Measurements from ENCODE around the gene DDTL.
"Not testable (repeated sequence)": the region's sequence is repeated elsewhere in the genome, so short reads cannot be mapped to it uniquely, and the experiment has no call there.

DDTL gene

GRCh38 chr22:23956301-23956900 lies 10.3 kb upstream of the DDTL start:
- H3K4me2 ChIP-seq (ENCODE audit: low read length); H3K27me3 ChIP-seq (ENCODE audit: control insufficient read depth, low read length); H3K9me3 ChIP-seq (ENCODE audit: control insufficient read depth, insufficient read depth, low read length); H3K4me1 ChIP-seq (ENCODE audit: control insufficient read depth, low read length); H3K9me2 ChIP-seq (replicated peaks; ENCODE audit: control insufficient read depth, low read length); H4K20me1 ChIP-seq (ENCODE audit: control insufficient read depth, insufficient read depth, low read depth, low read length); H3K27ac ChIP-seq (ENCODE audit: low read depth, low read length); H3K79me2 ChIP-seq (ENCODE audit: control insufficient read depth, low read length); H3K36me3 ChIP-seq (ENCODE audit: control insufficient read depth, low read length); H3F3A ChIP-seq (ENCODE audit: control insufficient read depth, insufficient read depth); H3K4me3 ChIP-seq (ENCODE audit: low read length): not testable (repeated sequence)
- peak; percentile 77 for TF ChIP-seq CTCF (IDR thresholded peaks at IDR 0.05; ENCODE audit: low read depth, low read length, poor library complexity, severe bottlenecking)

GRCh38 chr22:23961084-23961771 lies 5.5 kb upstream of the DDTL start, which contains the start of gene GSTT2B:
TSS of gene GSTT2B (minus strand) at chr22:23961195. CDS start at chr22:23961131, 64 bp downstream.
- not testable (repeated sequence) for H3K27ac ChIP-seq (ENCODE audit: low read depth, low read length); H3K9me3 ChIP-seq (ENCODE audit: control insufficient read depth, insufficient read depth, low read length); H3K36me3 ChIP-seq (ENCODE audit: control insufficient read depth, low read length); H3K4me1 ChIP-seq (ENCODE audit: control insufficient read depth, low read length); H3F3A ChIP-seq (ENCODE audit: control insufficient read depth, insufficient read depth); H3K4me2 ChIP-seq (ENCODE audit: low read length); H3K79me2 ChIP-seq (ENCODE audit: control insufficient read depth, low read length); H4K20me1 ChIP-seq (ENCODE audit: control insufficient read depth, insufficient read depth, low read depth, low read length); H3K27me3 ChIP-seq (ENCODE audit: control insufficient read depth, low read length); H3K9me2 ChIP-seq (replicated peaks; ENCODE audit: control insufficient read depth, low read length); H3K4me3 ChIP-seq (ENCODE audit: low read length)

- peaks cover 22% of the 10 kb centered on the region for H3K79me2 ChIP-seq (ENCODE audit: control insufficient read depth, low read length)
- H3K9me3 ChIP-seq (ENCODE audit: control insufficient read depth, insufficient read depth, low read length); H3F3A ChIP-seq (ENCODE audit: control insufficient read depth, insufficient read depth); H3K27ac ChIP-seq (ENCODE audit: low read depth, low read length); H3K4me2 ChIP-seq (ENCODE audit: low read length); H3K4me3 ChIP-seq (ENCODE audit: low read length); H3K27me3 ChIP-seq (ENCODE audit: control insufficient read depth, low read length); H4K20me1 ChIP-seq (ENCODE audit: control insufficient read depth, insufficient read depth, low read depth, low read length); H3K4me1 ChIP-seq (ENCODE audit: control insufficient read depth, low read length); H3K9me2 ChIP-seq (replicated peaks; ENCODE audit: control insufficient read depth, low read length): not testable (repeated sequence)
- H3K36me3 ChIP-seq (ENCODE audit: control insufficient read depth, low read length): peaks cover 21% of the 10 kb centered on the region
Observed at GRCh38 chr22:23966094-23966493, 594 bp upstream of the DDTL start.

- peaks cover 31% of the 10 kb centered on the region for H3K79me2 ChIP-seq (ENCODE audit: control insufficient read depth, low read length)
- H3K27me3 ChIP-seq (ENCODE audit: control insufficient read depth, low read length): no peaks in the 10 kb centered on the region
- H4K20me1 ChIP-seq (ENCODE audit: control insufficient read depth, insufficient read depth, low read depth, low read length): peaks cover 4% of the 10 kb centered on the region; the same call in 1 of the 2 replicates
- TF ChIP-seq CTCF (IDR thresholded peaks at IDR 0.05; ENCODE audit: low read depth, low read length, poor library complexity, severe bottlenecking) (no peak), EZH2phosphoT487 (IDR thresholded peaks at IDR 0.05; ENCODE audit: borderline replicate concordance, low read length) (no peak)
- peaks cover 31% of the 10 kb centered on the region for H3K36me3 ChIP-seq (ENCODE audit: control insufficient read depth, low read length)
- no peak overlapping the region for H3K4me3 ChIP-seq (ENCODE audit: low read length)
- H3K4me2 ChIP-seq (ENCODE audit: low read length): peak overlapping the region; percentile 12; the same call in 1 of the 2 replicates
- no peaks in the 10 kb centered on the region for H3K9me3 ChIP-seq (ENCODE audit: control insufficient read depth, insufficient read depth, low read length)
- H3K9me2 ChIP-seq (replicated peaks; ENCODE audit: control insufficient read depth, low read length): no peaks in the 10 kb centered on the region
- peaks cover 3% of the 10 kb centered on the region; the same call in 1 of the 2 replicates for H3F3A ChIP-seq (ENCODE audit: control insufficient read depth, insufficient read depth)
- peaks cover 11% of the 10 kb centered on the region for H3K4me1 ChIP-seq (ENCODE audit: control insufficient read depth, low read length)
- H3K27ac ChIP-seq (ENCODE audit: low read depth, low read length): no peak overlapping the region
Observed at GRCh38 chr22:23969071-23969470, 2.4 kb downstream of the DDTL start.
